ENCODE results near the gene SYT1. TPM values are rescaled to one million over a fixed set of nuclear protein-coding genes. Genes with fewer than 3 reads are reported as not detected.
A peak's percentile ranks its signal among the peaks of the same experiment; 100 is the strongest.

The SYT1 gene
- total RNA-seq, 1 donor from 2014 or later, result 0.30 TPM

DNA sequence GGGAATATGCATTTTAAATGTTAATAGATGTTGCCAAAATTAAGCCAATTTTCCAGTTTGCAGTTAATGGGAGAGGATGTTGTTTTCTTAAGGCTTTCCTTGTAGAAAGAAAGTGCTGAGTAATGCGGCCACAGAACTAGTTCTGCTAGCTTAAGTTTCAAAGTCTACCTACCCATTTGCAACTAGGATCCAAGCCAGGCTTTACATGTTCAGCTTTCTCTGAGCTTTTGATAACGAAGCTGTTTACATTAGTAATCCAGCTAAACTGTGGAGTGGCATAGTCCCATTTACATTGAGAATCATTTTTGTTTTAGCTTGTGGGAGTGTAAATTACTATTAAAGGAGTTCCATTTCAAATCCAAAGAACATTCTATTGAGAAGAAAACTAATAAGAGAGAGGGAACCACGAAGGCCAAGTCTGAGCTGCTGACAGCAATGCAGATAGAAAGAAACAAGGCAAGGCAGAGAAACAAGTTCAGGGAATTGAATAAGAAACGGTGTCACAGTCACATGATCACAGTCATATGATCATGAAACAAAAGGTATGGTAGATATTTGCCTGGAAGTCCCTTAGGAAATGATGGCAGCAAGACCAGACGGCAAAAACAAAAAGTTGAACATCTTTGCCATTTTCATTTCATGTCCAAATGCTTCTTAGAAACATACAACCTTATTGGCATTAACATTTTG lies 551.3 kb downstream of the SYT1 start:
- Histone ChIP-seq H3K4me3 (no peak overlapping the region), H3K9me3 (replicated peaks) (no peaks in the 10 kb centered on the region), H3K36me3 (no peaks in the 10 kb centered on the region), H3K27me3 (ENCODE audit: low read depth) (no peaks in the 10 kb centered on the region), H3K4me1 (peaks cover 7% of the 10 kb centered on the region), H3K27ac (replicated peaks) (no peak overlapping the region)
- no peak for DNase-seq
- intact Hi-C loops (cut with micrococcal nuclease), result no loop called here
- TF ChIP-seq CTCF (IDR thresholded peaks at IDR 0.05; ENCODE audit: borderline replicate concordance), result no peak

DNA sequence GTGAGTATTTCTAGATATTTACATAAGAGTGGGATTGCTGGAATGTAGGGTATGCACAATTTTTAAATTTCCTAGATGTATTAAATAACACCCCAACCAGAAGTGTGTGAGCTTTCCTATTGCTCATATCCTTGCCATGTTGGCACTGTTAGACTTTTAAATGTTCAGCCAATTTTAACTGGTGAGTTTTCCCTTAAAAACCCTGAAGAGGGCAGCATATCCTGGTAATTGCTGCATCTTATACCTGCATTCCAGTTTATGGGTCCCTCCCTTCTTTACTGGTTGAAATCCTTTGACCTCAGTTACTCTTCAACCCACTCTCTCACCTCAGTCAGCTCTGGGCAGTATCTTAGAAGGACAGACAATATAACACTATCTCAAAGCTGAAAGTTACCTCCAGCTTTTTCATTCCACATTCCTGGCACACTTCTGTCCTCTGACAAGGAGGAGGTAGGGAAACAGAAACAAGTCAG lies 555.6 kb downstream of the SYT1 start:
- H3K27me3 ChIP-seq (ENCODE audit: low read depth), result no peaks in the 10 kb centered on the region
- DNase-seq, result no peak
- H3K4me3 ChIP-seq, result no peak overlapping the region
- H3K9me3 ChIP-seq (replicated peaks), result no peaks in the 10 kb centered on the region
- no peaks in the 10 kb centered on the region for H3K36me3 ChIP-seq
- intact Hi-C loops (cut with micrococcal nuclease), result no loop called here
- peaks cover 7% of the 10 kb centered on the region for H3K4me1 ChIP-seq
- H3K27ac ChIP-seq (replicated peaks), result no peak overlapping the region
- peak; percentile 43 for TF ChIP-seq CTCF (IDR thresholded peaks at IDR 0.05; ENCODE audit: borderline replicate concordance)

- TF ChIP-seq CTCF (IDR thresholded peaks at IDR 0.05; ENCODE audit: borderline replicate concordance), result no peak
- Histone ChIP-seq H3K4me1 (peaks cover 7% of the 10 kb centered on the region), H3K27me3 (ENCODE audit: low read depth) (no peaks in the 10 kb centered on the region), H3K4me3 (no peak overlapping the region), H3K27ac (replicated peaks) (no peak overlapping the region), H3K36me3 (no peaks in the 10 kb centered on the region), H3K9me3 (replicated peaks) (no peaks in the 10 kb centered on the region)
- no peak for DNase-seq
- intact Hi-C loops (cut with micrococcal nuclease), result no loop called here
Observed at GRCh38 chr12:79421236-79421740, 556.7 kb downstream of the SYT1 start.

- TF ChIP-seq CTCF (IDR thresholded peaks at IDR 0.05; ENCODE audit: borderline replicate concordance), result no peak
- H3K9me3 ChIP-seq (replicated peaks), result no peaks in the 10 kb centered on the region
- DNase-seq, result no peak
- intact Hi-C loops (cut with micrococcal nuclease), result no loop called here
- no peak overlapping the region for H3K4me3 ChIP-seq
- no peaks in the 10 kb centered on the region for H3K27me3 ChIP-seq (ENCODE audit: low read depth)
- H3K4me1 ChIP-seq, result peaks cover 7% of the 10 kb centered on the region
- H3K27ac ChIP-seq (replicated peaks), result no peak overlapping the region
- H3K36me3 ChIP-seq, result no peaks in the 10 kb centered on the region
Observed at GRCh38 chr12:79422060-79422812, 557.7 kb downstream of the SYT1 start.

DNA sequence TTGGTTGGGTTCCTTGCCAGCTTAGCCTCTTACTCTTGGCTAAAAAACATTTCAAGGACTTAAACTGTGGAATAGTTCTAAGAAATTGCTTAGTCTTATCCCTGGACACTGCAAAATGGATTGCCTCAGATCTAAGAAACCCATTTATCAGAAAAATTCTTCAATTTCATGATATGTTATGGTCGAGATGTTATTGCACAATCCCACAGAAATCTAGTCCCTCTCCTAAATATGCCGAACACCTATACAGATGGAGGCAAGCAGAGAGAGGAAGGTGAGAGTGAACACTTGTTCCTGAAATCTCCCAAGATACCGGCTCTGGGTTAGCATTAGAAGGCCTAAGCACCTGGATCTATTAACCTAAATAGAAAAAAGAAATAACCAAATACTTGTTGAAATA lies 559.0 kb downstream of the SYT1 start:
- no peak overlapping the region for H3K27ac ChIP-seq (replicated peaks)

More for the DNA sequence above, 559.0 kb downstream of the SYT1 start:
- DNase-seq, result no peak
- Histone ChIP-seq H3K27me3 (ENCODE audit: low read depth) (no peaks in the 10 kb centered on the region), H3K36me3 (no peaks in the 10 kb centered on the region), H3K4me3 (no peak overlapping the region), H3K9me3 (replicated peaks) (no peaks in the 10 kb centered on the region), H3K4me1 (peaks cover 7% of the 10 kb centered on the region)
- TF ChIP-seq CTCF (IDR thresholded peaks at IDR 0.05; ENCODE audit: borderline replicate concordance), result no peak
- intact Hi-C loops (cut with micrococcal nuclease), result no loop called here

All from left ventricle myocardium inferior (tissue), 1 donor.